IPS-11a (cell line): ENCODE results near the gene GDF10.

Experiments
- H3K4me3 ChIP-seq: one replicate; pipeline ENCODE4 v1.5.1; 2013; ENCODE audit warnings: low read depth, low read length, control low read depth

The GDF10 gene

DNA sequence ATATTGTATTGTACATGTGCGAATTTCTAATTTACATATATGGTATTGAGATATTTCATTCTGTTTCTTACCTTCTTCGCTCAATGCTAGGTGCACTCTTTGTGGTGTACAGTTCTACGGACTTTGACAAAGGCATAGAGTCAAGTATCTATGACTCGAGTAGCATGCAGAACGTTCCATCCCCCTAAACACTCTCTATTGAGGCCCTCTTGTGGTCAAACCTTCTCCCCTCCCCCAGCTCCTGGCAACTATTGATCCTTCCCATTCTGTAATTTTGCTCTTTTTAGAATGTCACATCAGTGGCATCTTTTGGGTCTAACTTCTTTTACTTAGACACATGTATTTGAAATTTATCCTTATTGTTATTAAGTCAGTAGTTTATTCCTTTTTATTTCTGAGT, 30.7 kb upstream of the GDF10 start:
- H3K4me3 ChIP-seq = no peak overlapping the region

DNA sequence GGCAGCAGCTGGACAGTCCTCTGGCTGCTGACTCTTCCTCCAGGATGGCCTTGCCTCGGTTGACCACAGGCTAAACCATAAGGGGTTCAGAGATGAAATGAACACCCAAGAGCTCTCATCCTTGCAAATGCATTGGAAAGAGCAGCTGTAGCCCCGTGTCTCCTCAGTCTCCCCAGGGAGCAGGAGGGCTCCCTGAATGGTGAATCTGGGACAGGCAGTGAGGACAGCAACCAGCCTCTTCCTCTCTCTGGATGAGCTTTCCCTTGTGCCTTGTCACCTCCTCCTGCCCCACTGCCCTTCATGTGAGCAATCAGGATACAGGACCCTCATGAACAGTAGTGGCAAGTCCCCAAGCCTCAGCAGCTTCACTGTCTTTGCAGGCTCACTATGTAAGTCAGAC, 23.9 kb upstream of the GDF10 start:
- H3K4me3 ChIP-seq = no peak overlapping the region

GRCh38 chr10:47276576-47277351, 23.2 kb upstream of the GDF10 start:
- H3K4me3 ChIP-seq = no peak overlapping the region

DNA sequence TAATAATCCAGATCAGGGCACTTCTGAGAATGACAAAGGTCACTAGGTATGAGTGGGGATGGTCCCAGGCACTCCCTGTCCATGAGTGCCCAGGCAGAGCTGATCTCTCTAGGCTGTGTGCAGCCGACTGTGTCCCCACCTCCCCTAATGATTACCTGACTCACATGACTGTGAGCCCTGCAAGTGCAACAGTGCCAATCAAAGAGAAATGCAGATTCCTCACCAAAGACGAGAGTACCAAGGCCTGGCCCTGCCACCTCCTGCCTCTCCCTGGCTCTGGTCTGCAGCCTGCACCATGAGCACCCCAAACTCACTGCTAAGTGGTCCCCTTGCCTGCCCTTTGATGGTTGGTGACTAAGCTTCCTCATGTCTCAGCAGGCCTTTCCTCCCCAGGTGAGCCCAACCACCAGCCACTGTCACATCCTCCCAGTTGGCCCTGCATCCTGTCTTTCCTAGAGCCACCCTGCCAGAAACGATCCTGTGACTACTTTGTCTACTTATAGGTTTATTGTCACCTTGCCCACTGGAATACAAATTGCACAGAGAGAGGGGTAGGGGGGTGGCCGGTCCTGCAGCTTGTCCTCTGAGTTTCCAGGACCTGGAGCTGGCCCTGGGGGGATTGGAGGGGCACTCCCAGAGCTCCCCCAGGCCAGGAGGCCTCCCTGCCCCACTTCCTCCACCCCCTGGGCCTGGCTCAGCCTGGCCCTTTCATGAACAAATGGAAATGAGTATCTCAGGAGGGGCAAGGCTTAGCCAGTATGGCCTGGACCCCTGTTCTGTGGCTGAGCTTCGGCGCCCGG, 22.4 kb upstream of the GDF10 start:
- H3K4me3 ChIP-seq = no peak overlapping the region

DNA sequence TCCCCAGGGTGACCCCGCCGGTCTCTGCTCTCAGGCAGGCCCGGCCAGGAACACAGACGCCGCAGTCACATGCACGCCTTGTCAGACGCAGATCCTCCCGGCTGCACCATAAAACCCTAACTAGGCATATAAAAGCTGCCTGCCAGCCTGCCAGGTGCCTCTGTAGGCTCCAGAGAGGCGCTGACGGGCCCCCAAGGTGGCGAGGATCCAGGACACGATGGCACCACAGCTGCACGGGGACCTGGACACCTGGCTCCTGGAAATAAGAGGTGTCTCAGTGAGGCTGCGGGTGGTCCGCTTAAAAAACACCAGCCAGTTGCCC, 21.9 kb upstream of the GDF10 start:
- H3K4me3 ChIP-seq = no peak overlapping the region

GRCh38 chr10:47278720-47279119, 21.3 kb upstream of the GDF10 start:
- no peak overlapping the region for H3K4me3 ChIP-seq

- no peak overlapping the region for H3K4me3 ChIP-seq
Observed at GRCh38 chr10:47279276-47279675, 20.7 kb upstream of the GDF10 start.

DNA sequence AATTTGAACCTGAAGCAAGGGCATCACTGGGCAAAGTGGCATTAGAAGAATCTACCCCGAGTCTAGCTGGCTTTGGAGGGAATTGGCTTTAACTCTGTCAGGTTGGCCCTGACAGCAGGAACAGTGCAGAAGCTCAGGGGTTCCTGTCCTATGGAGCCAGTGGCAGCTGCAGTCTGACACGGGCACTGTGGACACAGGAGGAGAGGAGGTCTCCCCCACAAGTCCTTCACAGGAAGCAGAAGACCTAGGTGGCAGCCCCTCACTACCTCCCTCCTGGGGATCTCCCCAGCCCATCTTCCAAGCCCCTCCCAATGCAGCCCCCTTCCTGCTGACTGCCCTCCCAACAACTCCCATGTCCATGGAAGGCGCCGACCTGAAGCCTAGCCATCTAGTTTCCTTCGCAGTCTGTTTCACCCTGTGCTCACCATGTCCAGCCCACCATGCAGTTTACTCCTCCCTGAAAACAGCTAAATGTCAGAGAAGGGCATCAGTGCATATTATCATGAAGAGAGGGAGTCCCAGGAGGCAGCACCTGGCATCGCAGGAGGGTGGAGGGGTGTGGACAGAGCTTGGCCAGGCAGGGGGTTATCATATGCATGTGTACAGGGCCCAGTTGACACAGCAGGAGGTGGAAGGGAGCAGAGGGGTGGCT, 17.9 kb upstream of the GDF10 start:
- H3K4me3 ChIP-seq = no peak overlapping the region

GRCh38 chr10:47282657-47283018, 17.4 kb upstream of the GDF10 start:
- no peak overlapping the region for H3K4me3 ChIP-seq

DNA sequence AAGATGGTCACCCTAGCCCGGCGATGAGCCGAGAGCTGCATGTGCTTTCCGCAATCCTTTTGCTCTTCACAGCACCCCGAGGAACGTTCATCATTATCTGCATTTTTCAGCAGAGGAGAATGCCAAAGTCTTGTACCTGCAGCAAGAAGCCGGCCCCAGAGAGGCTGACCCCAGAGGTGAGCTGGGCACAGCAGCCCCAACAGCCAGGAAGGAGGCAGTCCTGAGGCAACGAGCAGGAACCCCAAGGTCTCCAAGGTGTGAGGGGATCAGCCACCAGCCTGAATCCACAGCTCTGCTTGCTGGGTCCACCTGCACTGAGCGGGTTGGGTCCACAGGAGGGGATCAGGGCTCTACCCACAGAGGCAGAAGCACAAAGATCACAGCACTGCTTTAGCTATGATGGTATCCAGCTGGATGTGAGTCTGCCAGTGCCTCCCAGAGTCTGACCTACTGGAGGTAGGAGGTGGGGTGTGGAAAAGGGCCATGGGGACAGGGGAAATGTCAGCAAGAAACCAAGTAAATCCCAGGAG, 16.8 kb upstream of the GDF10 start:
- H3K4me3 ChIP-seq = no peak overlapping the region

GRCh38 chr10:47283848-47284247, 16.1 kb upstream of the GDF10 start:
- no peak overlapping the region for H3K4me3 ChIP-seq

GRCh38 chr10:47285381-47286115, 14.4 kb upstream of the GDF10 start:
- no peak overlapping the region for H3K4me3 ChIP-seq

- no peak overlapping the region for H3K4me3 ChIP-seq
Observed at GRCh38 chr10:47286116-47286505, 13.9 kb upstream of the GDF10 start.

DNA sequence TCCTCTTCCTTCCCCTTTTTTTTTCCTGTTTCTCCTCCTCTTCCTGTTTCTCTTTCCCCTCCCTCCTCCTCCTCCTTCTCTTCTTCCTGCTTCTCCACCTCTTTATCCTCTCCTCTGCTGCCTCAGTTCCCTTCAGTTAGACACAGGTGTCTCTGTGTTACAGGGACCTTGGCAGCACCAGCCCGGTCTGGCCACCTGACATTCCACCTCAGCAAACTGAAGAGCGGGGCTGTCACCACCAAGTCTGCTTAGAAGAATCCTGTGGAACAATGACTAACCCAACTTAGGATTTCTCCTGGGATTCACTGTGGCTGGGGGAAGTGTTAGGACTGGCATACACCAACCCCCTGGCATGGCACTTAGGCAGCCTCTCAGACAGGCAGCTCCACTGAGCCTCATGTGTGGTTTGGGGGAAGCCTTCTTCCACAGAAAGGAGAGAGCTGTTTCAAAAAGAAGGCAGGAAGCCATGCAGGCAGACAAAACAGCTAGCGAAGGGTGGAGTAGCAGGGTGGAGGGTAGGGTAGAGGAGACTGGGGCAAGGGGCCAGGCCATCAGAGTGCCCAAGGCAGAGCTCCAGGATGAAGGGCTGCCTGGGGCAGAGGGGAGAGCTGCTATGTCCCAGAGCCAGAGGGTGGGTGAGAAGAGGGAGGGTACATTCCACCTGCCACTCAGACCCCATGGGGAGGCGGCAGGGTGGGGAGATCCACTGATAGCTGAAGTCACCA, 13.2 kb upstream of the GDF10 start:
- no peak overlapping the region for H3K4me3 ChIP-seq

- no peak overlapping the region for H3K4me3 ChIP-seq
Observed at GRCh38 chr10:47287365-47287802, 12.6 kb upstream of the GDF10 start.

DNA sequence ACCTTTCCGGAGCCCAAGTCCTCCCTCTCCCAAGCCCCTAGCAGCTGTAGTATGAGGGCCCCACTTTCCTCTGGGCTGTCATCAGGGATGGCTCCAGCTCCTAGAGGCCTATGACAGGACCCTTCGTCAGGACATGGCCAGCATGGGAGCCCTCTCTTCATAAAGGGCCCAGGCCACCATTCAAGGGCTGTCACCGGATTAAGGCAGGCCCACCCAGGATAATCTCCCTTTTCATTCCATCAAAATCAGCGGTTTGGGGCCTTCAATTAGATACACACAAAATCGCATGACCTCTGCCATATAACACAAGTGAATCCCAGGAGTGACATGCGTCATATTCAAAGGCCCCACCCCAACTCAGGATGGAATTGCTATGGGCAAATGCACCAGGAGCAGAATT, 12.2 kb upstream of the GDF10 start:
- no peak overlapping the region for H3K4me3 ChIP-seq

DNA sequence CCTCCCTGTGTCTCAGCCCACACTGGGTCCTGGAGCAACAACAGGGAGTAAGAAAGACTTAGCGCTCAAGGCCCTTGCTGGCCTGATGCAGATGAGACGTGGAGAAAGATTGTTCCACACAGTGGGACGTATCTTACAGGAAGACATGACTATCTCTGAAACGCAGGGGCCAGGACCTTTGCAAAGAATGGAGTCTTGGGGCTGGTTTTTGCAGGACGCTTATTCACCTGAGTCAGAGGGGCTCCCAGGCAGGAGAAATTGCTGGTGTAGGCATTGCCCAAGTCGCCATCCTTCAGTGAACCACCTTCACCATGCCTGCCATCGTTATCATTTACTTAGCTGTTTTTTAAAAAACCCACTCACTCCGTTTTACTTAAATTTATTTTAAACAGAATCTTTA, 11.8 kb upstream of the GDF10 start:
- H3K4me3 ChIP-seq = no peak overlapping the region

DNA sequence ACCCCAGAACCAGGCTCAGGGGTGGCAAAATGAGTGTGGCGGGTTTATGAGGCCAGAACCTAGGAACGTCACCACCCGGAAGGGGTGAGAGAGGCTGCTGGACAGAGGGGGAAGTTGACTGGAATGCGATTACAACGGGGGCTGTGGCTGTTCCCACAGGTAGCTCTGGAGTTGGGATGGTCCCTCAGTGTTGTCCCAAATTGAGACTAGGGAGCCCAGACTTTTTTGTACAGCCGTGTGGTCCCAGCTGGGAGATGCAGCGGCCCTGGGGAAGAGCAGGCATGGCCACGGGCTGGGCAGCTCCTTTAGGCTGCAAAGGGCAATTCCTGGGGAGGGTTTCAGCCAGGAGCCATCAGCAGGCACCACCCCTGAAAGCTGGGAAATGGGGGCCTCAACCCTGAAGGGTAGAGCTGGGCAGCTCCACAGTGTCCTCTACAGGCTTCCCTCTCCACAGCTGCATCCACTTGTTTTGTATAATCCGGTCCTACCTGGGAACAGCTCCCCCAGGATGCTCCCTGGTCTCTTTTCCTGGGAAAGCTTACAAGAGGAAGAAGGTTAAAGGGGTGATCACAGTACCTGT, 11.0 kb upstream of the GDF10 start:
- no peak overlapping the region for H3K4me3 ChIP-seq

DNA sequence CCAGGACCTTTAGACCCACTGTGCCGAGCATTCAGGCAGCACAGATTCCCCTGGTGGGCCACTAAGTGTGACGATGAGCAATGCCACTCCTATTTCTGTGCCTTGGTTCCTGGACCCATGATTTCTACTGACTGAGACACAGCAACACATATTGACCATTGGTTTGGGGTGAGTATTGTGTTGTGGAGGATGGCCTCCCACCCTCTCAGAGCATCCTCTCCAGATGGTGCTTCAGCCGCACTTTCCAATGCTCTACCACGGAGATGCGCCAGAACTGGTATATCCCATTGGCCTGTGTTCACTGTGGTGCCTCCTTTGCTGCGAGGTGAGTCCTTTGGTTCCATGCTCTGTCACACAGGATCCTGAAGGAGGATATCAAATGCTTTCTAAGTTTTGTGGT, 10.1 kb upstream of the GDF10 start:
- no peak overlapping the region for H3K4me3 ChIP-seq

DNA sequence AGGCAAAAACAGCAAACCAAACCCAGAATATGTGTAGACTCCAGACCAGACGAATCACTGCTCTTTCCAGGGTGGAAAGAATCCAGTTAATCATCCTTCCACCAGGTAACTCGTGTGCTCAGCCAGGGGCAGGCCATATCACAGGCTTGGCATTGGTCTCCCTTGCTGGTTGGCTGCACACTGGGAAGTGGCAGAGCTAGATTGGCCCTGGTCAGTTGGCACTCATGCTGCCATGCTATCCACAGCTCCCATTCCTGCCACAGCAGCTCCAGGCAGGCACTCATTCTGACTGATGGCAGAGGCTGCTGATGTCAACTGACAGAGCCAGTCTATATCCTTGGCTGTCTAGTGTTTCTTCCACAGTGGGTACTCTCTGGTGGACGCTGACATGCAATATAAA, 9.7 kb upstream of the GDF10 start:
- no peak overlapping the region for H3K4me3 ChIP-seq
